CD4-positive, alpha-beta T cell treated with Interleukin-15 for 4 hours (primary cell): Measurements from ENCODE around the gene VWF.

Experiments
- DNase-seq: peaks from one replicate; pipeline ENCODE4 v3.0.0-alpha.2; 2020; ENCODE audit warnings: low spot score

Gene VWF

DNA sequence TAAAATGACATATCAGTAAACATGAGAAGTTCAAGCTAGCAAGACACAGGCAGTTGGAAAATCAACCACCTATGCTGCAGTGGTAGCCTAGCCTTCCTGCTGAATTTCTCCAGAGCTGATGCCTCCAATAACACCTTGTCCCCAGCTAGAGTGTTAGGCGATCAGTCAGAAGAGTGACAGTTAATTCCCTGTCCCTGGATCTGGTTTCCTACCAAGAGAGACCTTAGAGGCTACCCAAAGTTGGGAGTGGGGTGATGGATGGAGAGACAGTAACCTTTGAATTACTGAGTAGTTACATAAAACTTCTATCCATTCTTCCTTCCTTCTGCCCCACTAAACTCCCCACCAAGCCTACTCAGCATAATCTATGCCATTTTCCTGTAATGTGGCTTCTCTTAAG lies 177.5 kb downstream of the VWF start:
- no peak for DNase-seq

GRCh38 chr12:5946388-5946787 lies 178.1 kb downstream of the VWF start:
- no peak for DNase-seq

GRCh38 chr12:5945071-5946008 lies 179.1 kb downstream of the VWF start, which contains the start of gene ANO2:
TSS of gene ANO2 (minus strand) at chr12:5945259. CDS start at chr12:5945217, 42 bp downstream.
- DNase-seq: no peak

DNA sequence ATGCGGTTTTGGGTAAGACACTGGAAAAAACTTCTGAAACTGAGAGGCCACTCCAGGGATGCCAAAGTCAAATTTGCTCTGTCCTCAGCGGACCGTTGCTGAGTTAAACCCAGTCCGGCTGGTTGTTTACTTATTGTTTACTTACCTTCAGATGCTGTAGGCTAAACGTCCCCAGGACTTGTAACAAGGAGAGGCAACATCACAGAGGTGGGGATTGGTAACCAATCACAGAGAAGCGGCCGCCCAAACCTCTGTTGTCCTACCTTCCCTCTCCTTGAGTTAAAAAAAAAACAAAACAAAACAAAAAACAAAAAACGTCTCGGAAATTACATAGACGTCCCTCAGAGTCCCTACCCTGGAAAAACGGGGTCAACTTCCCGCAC lies 179.8 kb downstream of the VWF start:
- DNase-seq: no peak

DNA sequence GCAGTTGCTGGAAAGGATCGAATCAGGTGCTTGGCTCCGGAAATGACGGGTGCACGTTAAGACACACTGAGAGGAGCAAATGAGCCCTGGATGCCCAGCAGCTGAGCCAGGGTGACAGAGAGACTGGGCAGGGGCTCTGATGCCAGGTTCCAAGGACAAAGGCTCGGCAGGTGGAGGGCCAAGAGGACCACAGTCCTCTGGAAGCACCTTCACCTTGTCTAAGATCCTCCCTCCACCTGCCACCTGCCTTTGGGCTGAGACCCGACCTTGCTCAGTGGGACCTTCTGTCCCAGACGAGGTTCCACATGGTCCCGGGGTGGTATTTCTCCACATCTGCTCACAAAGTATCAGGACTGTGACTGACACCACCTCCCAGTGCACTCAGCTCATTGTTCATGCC lies 180.4 kb downstream of the VWF start:
- no peak for DNase-seq

GRCh38 chr12:5941907-5942306 lies 182.6 kb downstream of the VWF start:
- DNase-seq: no peak

GRCh38 chr12:5927732-5928516 lies 196.5 kb downstream of the VWF start:
- DNase-seq: no peak

DNA sequence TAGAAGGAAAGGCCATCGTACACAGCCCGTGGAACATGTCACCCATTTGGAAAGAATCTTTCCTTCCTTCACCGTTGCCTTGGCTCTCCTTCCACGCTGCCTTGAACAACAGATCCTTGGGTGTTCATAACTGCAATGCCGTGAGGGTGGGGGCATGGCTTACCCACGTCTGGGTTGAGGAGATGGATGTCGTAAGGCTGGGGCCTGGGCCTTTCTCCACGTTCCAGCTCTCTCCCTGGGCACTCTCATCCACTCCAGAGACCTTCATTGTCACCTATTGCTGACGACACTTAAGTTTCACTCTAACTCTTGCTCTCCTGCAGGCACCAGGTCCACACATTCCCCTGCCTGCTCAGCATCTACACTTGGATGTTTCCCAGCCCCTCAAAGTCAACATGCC lies 198.8 kb downstream of the VWF start:
- DNase-seq: no peak

GRCh38 chr12:5924342-5924741 lies 200.1 kb downstream of the VWF start:
- DNase-seq: no peak

DNA sequence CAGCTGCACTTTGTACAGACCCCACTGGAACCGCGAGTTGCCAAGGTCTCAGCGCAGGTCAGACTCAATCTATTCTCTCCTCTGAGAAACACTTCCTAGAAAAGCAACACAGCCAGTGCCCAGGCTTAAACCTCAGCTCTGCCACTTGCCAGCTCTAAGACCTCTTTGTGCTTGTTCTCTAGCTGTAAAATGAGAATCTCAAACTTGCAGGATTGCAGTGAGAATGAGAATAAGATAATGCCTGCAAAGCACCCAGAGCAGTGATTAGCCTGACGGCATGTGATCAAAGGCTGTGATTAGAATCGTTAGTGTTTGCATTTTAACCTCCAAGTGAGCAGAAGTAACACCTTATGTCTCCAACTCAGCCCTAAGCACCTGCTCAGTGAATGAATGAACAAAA lies 200.7 kb downstream of the VWF start:
- DNase-seq: no peak

DNA sequence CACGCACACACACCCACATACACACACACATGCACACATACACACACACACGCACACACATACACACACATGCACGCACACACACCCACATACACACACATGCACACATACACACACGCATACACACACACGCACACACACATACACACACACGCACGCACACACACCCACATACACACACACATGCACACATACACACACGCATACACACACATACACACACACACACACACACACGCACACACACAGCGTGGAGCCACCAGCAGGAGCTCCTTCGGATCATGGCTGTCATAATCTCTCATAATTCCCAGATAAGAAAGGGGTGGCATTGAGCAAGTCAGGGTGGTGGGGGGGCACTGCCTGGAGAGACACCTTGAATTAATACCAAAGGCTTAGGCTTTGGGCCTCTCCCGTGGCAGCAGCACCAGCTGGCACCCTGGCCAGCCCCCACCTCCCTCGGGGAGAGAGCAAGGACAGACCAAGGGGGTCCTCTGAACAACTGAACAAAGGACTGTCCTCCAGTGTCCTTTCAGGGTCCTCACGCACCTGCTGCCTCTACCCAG lies 201.3 kb downstream of the VWF start:
- DNase-seq: no peak

GRCh38 chr12:5921966-5922899 lies 202.2 kb downstream of the VWF start:
- no peak for DNase-seq

DNA sequence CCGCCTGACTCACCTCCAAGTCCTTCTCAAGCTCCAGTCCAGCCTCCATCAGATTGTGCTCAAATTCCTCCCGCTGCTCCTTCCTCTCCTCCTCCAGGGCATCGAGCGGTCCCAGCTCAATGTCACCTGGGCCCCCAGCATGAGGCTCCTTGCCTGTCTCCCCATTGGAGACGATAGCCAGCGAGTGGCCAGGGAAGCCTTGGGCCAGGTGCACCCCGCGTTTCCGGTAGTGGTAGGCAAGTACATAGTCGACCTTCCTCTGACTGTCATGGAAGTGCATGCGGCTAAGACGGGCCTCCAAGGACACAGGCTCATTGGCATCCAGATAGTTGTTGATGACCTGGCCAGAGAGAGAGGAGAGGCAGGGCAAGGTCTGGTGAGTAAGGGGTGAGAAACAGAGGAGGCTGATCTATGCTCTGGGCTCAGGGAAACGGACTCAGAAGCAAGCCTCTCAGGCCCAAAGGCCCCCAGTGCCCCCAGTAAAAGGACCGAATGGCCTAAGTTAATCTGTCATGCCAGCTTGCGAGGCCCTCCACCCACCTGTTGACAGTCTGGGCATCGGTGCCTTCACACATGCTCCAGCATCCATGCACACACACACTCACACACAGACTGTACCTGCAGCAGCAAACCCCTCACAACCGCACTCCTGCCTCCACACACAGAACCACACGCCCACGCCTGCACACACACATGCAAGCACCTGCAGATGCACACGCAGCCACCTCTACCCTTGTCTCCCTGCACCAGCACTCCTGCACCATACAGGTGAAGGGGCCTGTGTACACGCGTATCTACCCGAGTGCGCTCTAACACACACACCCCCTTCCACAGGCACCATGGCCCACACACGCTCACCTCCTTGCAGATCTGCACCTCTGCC lies 203.2 kb downstream of the VWF start:
- no peak for DNase-seq

DNA sequence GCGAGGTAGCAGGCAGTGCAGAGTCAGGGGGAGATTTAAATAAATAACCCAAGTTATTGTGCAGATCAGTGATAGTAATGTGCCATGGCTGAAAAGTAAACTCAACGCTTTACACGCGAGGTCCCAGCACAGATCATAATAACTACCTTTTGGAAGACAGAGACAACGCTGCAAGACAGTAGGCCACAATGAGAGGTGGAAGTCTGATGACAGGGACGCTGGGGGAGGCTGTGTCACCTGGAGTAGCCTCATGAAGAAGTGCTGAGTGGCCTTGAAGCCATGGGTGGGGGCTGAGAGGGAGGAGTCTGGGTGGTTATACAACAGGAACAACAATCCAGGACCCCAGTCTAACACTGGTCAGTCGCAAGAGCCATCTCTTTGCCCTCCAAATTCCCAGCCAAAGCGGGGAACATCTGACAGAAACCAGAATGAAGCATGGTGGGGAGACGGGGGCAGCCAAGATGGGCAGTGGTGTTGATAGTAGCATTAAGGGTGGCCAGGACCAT lies 207.6 kb downstream of the VWF start:
- no peak for DNase-seq

- DNase-seq: no peak
Observed at GRCh38 chr12:5915511-5915910, 209.0 kb downstream of the VWF start.

GRCh38 chr12:5914387-5915149 lies 209.9 kb downstream of the VWF start:
- DNase-seq: no peak

GRCh38 chr12:5913387-5913786 lies 211.1 kb downstream of the VWF start:
- DNase-seq: no peak

- no peak for DNase-seq
Observed at GRCh38 chr12:5912437-5913334, 211.8 kb downstream of the VWF start.

GRCh38 chr12:5912011-5912410 lies 212.5 kb downstream of the VWF start:
- DNase-seq: no peak
